Smooth muscle cell (in vitro differentiated cells): ENCODE results near the gene PEX26. TPM values are rescaled to one million over a fixed set of nuclear protein-coding genes. Genes with fewer than 3 reads are reported as not detected.
"Not testable (repeated sequence)": the region's sequence is repeated elsewhere in the genome, so short reads cannot be mapped to it uniquely, and the experiment has no call there.

Experiments
- DNase-seq: peaks from one replicate; lab custom pipeline; 2025; ENCODE audit not compliant: unreplicated experiment; lab: John Stamatoyannopoulos, UW
- H2AFZ ChIP-seq: fragments of 200-600 bp; sonication (generic); 2 replicates; pipeline ENCODE4 v1.6.0; 2016; ENCODE audit warnings: antibody characterized with exemption, low read depth, mild to moderate bottlenecking
- H3F3A ChIP-seq: fragments of 200-600 bp; sonication (generic); 2 replicates; pipeline ENCODE4 v1.6.0; 2017; ENCODE audit warnings: antibody characterized with exemption, low read depth
- H3K27ac ChIP-seq: fragments of 200-600 bp; sonication (generic); 2 replicates; pipeline ENCODE4 v1.5.1; 2016; ENCODE audit warnings: low read depth, mild to moderate bottlenecking
- H3K27me3 ChIP-seq: fragments of 200-600 bp; sonication (generic); 2 replicates; pipeline ENCODE4 v1.6.1; 2016; ENCODE audit warnings: low read depth, mild to moderate bottlenecking
- H3K36me3 ChIP-seq: fragments of 200-600 bp; sonication (generic); 2 replicates; pipeline ENCODE4 v1.5.1; 2016; ENCODE audit warnings: low read depth
- H3K4me1 ChIP-seq: fragments of 200-600 bp; sonication (generic); 2 replicates; pipeline ENCODE4 v1.5.1; 2016; ENCODE audit warnings: low read depth
- H3K4me2 ChIP-seq: fragments of 200-600 bp; sonication (generic); 2 replicates; pipeline ENCODE4 v1.6.0; 2016; ENCODE audit warnings: mild to moderate bottlenecking
- H3K4me3 ChIP-seq: fragments of 200-600 bp; sonication (generic); 2 replicates; pipeline ENCODE4 v1.5.1; 2016; ENCODE audit warnings: mild to moderate bottlenecking
- H3K79me2 ChIP-seq: fragments of 200-600 bp; sonication (generic); 2 replicates; pipeline ENCODE4 v1.6.0; 2016; ENCODE audit warnings: low read depth, mild to moderate bottlenecking
- H3K9ac ChIP-seq: fragments of 200-600 bp; sonication (generic); 2 replicates; pipeline ENCODE4 v1.6.0; 2016; ENCODE audit warnings: low read depth
- H3K9me3 ChIP-seq: fragments of 200-600 bp; sonication (generic); replicated peaks from 2 replicates; pipeline ENCODE4 v1.5.1; 2016; ENCODE audit warnings: low read depth
- H4K20me1 ChIP-seq: fragments of 200-600 bp; sonication (generic); 2 replicates; pipeline ENCODE4 v1.6.0; 2016; ENCODE audit warnings: low read depth
- CTCF ChIP-seq: fragments of 200-600 bp; sonication (generic); IDR thresholded peaks from 2 replicates; pipeline ENCODE4 v1.5.1; 2017; ENCODE audit warnings: borderline replicate concordance, mild to moderate bottlenecking, antibody characterized with exemption; ENCODE audit not compliant: insufficient read depth, poor library complexity, severe bottlenecking
- WGBS: methylation state at CpG from one replicate; pipeline ENCODE4 v1.1.7; 2016; ENCODE audit warnings: low lambda C conversion rate; 5-methylcytosine and 5-hydroxymethylcytosine counted together
- polyA plus RNA-seq: library from polyadenylated mRNA; unstranded; fragments of >200 nt; fragmentation: Nextera tagmentation; extraction: Ambion mirVana; gene quantifications from 2 replicates; pipeline ENCODE4 v1.2.1, GENCODE V29; 2016
- total RNA-seq: library from RNA; depleted of rRNA; stranded (reverse); fragments of >200 nt; gene quantifications from 2 replicates; pipeline ENCODE4 v1.2.3, GENCODE V29; 2014

PEX26 gene
- total and polyA plus RNA-seq, 2 experiments from 2014 or later: 4.3 to 15.3 TPM

GRCh38 chr22:18136563-18137320 is 59.0 kb downstream of the PEX26 start:
- no peak for DNase-seq
- Histone ChIP-seq H3K9me3 (no peaks in the 10 kb centered on the region), H3K4me1 (no peaks in the 10 kb centered on the region), H3K4me3 (no peak overlapping the region), H3K79me2 (no peaks in the 10 kb centered on the region), H3K27me3 (no peaks in the 10 kb centered on the region), H3F3A (no peaks in the 10 kb centered on the region), H2AFZ (no peak overlapping the region), H3K27ac (no peak overlapping the region), H4K20me1 (no peaks in the 10 kb centered on the region), H3K36me3 (no peaks in the 10 kb centered on the region), H3K9ac (no peak overlapping the region), H3K4me2 (no peak overlapping the region)
- WGBS: 88% methylated on average over 21 of the region's 21 CpGs
- no peak for TF ChIP-seq CTCF

- not testable (repeated sequence) for H3K9ac ChIP-seq, DNase-seq, H3K4me3 ChIP-seq, H3K27ac ChIP-seq, H4K20me1 ChIP-seq, H3F3A ChIP-seq, H3K27me3 ChIP-seq, H3K9me3 ChIP-seq, H3K4me2 ChIP-seq, H2AFZ ChIP-seq, H3K79me2 ChIP-seq, H3K36me3 ChIP-seq, H3K4me1 ChIP-seq
- 96% methylated on average over 6 of the region's 6 CpGs for WGBS
Observed at GRCh38 chr22:18141004-18141403, 63.2 kb downstream of the PEX26 start.

GRCh38 chr22:18144105-18144504 is 66.3 kb downstream of the PEX26 start:
- H3K9me3 ChIP-seq: no peaks in the 10 kb centered on the region
- no peak for TF ChIP-seq CTCF
- no peak for DNase-seq
- H3K79me2 ChIP-seq: no peaks in the 10 kb centered on the region
- no peaks in the 10 kb centered on the region for H3F3A ChIP-seq
- no peaks in the 10 kb centered on the region for H3K36me3 ChIP-seq
- no peak overlapping the region for H3K4me2 ChIP-seq
- no peak overlapping the region for H2AFZ ChIP-seq
- H3K9ac ChIP-seq: no peak overlapping the region
- H3K4me1 ChIP-seq: no peaks in the 10 kb centered on the region
- no peaks in the 10 kb centered on the region for H4K20me1 ChIP-seq
- H3K4me3 ChIP-seq: no peak overlapping the region
- H3K27me3 ChIP-seq: peaks cover 12% of the 10 kb centered on the region
- no peak overlapping the region for H3K27ac ChIP-seq

GRCh38 chr22:18145676-18146388 is 68.0 kb downstream of the PEX26 start:
- 95% methylated on average over 23 of the region's 23 CpGs for WGBS
- no peak overlapping the region for H2AFZ ChIP-seq
- no peaks in the 10 kb centered on the region for H3K79me2 ChIP-seq
- H3K27me3 ChIP-seq: peaks cover 22% of the 10 kb centered on the region
- H4K20me1 ChIP-seq: no peaks in the 10 kb centered on the region
- H3F3A ChIP-seq: no peaks in the 10 kb centered on the region
- H3K4me2 ChIP-seq: no peak overlapping the region
- no peak overlapping the region for H3K4me3 ChIP-seq
- no peak for DNase-seq
- H3K27ac ChIP-seq: no peak overlapping the region
- no peak for TF ChIP-seq CTCF
- no peaks in the 10 kb centered on the region for H3K36me3 ChIP-seq
- H3K9me3 ChIP-seq: no peaks in the 10 kb centered on the region
- no peak overlapping the region for H3K9ac ChIP-seq
- H3K4me1 ChIP-seq: peaks cover 4% of the 10 kb centered on the region
